ENCODE measurements around the gene PRKAR1B.
A peak's percentile ranks its signal among the peaks of the same experiment; 100 is the strongest.

PRKAR1B gene

GRCh38 chr7:611281-611810 lies 115.7 kb downstream of the PRKAR1B start:
- H3K9ac ChIP-seq (ENCODE audit: low read length), result no peak overlapping the region
- no peaks in the 10 kb centered on the region for H3K36me3 ChIP-seq (ENCODE audit: insufficient read depth, low read length)
- no peak overlapping the region for H3K4me2 ChIP-seq (ENCODE audit: low read length)
- no peak overlapping the region for H3K27ac ChIP-seq (ENCODE audit: low read depth, low read length, poor library complexity, severe bottlenecking)
- no peaks in the 10 kb centered on the region for H4K20me1 ChIP-seq (ENCODE audit: insufficient read depth, low read length)
- H2AFZ ChIP-seq (ENCODE audit: low read length), result no peak overlapping the region
- H3K9me2 ChIP-seq (ENCODE audit: low read depth, low read length), result no peaks in the 10 kb centered on the region
- no peak overlapping the region for H3K4me3 ChIP-seq (ENCODE audit: low read depth, low read length, poor library complexity, severe bottlenecking)
- H3F3A ChIP-seq (ENCODE audit: insufficient read depth, low read length), result no peaks in the 10 kb centered on the region
- peaks cover 15% of the 10 kb centered on the region for H3K4me1 ChIP-seq (ENCODE audit: insufficient read depth, low read length, severe bottlenecking)
- no peaks in the 10 kb centered on the region for H3K27me3 ChIP-seq (ENCODE audit: insufficient read depth, low read length)
- no peaks in the 10 kb centered on the region for H3K9me3 ChIP-seq (ENCODE audit: low read length)
- TF ChIP-seq EZH2 (IDR thresholded peaks at IDR 0.05; ENCODE audit: borderline replicate concordance, low read length), result no peak
- TF ChIP-seq, protein P1, sequence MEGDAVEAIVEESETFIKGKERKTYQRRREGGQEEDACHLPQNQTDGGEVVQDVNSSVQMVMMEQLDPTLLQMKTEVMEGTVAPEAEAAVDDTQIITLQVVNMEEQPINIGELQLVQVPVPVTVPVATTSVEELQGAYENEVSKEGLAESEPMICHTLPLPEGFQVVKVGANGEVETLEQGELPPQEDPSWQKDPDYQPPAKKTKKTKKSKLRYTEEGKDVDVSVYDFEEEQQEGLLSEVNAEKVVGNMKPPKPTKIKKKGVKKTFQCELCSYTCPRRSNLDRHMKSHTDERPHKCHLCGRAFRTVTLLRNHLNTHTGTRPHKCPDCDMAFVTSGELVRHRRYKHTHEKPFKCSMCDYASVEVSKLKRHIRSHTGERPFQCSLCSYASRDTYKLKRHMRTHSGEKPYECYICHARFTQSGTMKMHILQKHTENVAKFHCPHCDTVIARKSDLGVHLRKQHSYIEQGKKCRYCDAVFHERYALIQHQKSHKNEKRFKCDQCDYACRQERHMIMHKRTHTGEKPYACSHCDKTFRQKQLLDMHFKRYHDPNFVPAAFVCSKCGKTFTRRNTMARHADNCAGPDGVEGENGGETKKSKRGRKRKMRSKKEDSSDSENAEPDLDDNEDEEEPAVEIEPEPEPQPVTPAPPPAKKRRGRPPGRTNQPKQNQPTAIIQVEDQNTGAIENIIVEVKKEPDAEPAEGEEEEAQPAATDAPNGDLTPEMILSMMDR (IDR thresholded peaks at IDR 0.05; ENCODE audit: low read length), result no peak
- no peaks in the 10 kb centered on the region for H3K79me2 ChIP-seq (ENCODE audit: insufficient read depth, low read length)

DNA sequence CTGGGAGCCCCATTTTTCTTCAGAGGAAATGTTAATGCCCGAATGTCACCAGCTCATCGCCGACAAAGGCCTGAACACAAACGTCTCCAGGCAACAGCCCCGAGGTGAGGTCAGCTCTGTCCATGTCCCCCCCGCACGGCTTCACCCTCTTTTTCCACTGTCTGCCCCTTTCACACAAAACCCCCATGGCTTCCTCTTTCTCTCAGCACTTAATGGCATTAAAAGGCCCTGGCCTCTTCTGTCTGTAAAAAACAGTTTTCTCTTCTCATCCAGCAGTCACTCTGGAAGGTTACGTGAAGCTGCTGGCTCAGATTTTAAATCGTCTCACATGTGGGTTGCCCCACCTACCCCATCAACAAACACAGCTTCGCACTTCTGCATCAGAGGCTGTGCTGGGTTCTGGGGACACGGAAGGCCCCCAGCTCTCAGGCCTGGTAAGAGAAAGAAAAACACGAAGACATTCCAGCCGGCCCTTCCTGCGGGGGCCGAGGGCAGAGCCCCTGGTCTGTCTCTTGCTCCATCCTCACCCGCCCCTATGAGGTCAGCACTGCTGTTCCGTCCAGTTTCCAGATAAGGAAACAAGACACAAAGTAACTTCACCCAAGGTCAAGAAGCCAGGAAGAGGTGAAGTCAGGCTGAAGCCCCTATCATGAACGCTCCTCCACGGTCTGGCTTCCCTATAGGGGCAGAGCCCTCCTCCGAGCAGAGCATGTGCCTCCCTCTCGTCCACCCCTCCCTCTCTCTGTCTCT lies 116.4 kb downstream of the PRKAR1B start:
- Histone ChIP-seq H3K27me3 (ENCODE audit: insufficient read depth, low read length) (no peaks in the 10 kb centered on the region), H3K9me2 (ENCODE audit: low read depth, low read length) (no peaks in the 10 kb centered on the region), H3K9me3 (ENCODE audit: low read length) (no peaks in the 10 kb centered on the region), H3F3A (ENCODE audit: insufficient read depth, low read length) (no peaks in the 10 kb centered on the region), H3K4me1 (ENCODE audit: insufficient read depth, low read length, severe bottlenecking) (peaks cover 15% of the 10 kb centered on the region), H3K4me2 (ENCODE audit: low read length) (no peak overlapping the region), H4K20me1 (ENCODE audit: insufficient read depth, low read length) (no peaks in the 10 kb centered on the region), H3K4me3 (ENCODE audit: low read depth, low read length, poor library complexity, severe bottlenecking) (no peak overlapping the region), H3K36me3 (ENCODE audit: insufficient read depth, low read length) (0 out of 2 replicates have a peak, but pooled peaks cover 5% of the 10 kb centered on the region), H3K79me2 (ENCODE audit: insufficient read depth, low read length) (no peaks in the 10 kb centered on the region), H2AFZ (ENCODE audit: low read length) (no peak overlapping the region), H3K27ac (ENCODE audit: low read depth, low read length, poor library complexity, severe bottlenecking) (peak overlapping the region; percentile 49), H3K9ac (ENCODE audit: low read length) (no peak overlapping the region)
- no peak for TF ChIP-seq EZH2 (IDR thresholded peaks at IDR 0.05; ENCODE audit: borderline replicate concordance, low read length)
- TF ChIP-seq, protein P1 (IDR thresholded peaks at IDR 0.05; ENCODE audit: low read length), result no peak

GRCh38 chr7:610141-610530 lies 116.9 kb downstream of the PRKAR1B start:
- H3F3A ChIP-seq (ENCODE audit: insufficient read depth, low read length), result no peaks in the 10 kb centered on the region
- peaks cover 8% of the 10 kb centered on the region; the same call in 1 of the 2 replicates for H3K36me3 ChIP-seq (ENCODE audit: insufficient read depth, low read length)
- H3K4me1 ChIP-seq (ENCODE audit: insufficient read depth, low read length, severe bottlenecking), result peaks cover 16% of the 10 kb centered on the region
- no peaks in the 10 kb centered on the region for H3K27me3 ChIP-seq (ENCODE audit: insufficient read depth, low read length)
- no peaks in the 10 kb centered on the region for H3K79me2 ChIP-seq (ENCODE audit: insufficient read depth, low read length)
- no peaks in the 10 kb centered on the region for H3K9me3 ChIP-seq (ENCODE audit: low read length)
- peak overlapping the region; percentile 49 for H3K27ac ChIP-seq (ENCODE audit: low read depth, low read length, poor library complexity, severe bottlenecking)
- TF ChIP-seq, protein P1 (IDR thresholded peaks at IDR 0.05; ENCODE audit: low read length), result no peak
- TF ChIP-seq EZH2 (IDR thresholded peaks at IDR 0.05; ENCODE audit: borderline replicate concordance, low read length), result no peak
- H2AFZ ChIP-seq (ENCODE audit: low read length), result no peak overlapping the region
- no peaks in the 10 kb centered on the region for H3K9me2 ChIP-seq (ENCODE audit: low read depth, low read length)
- H4K20me1 ChIP-seq (ENCODE audit: insufficient read depth, low read length), result no peaks in the 10 kb centered on the region
- no peak overlapping the region for H3K9ac ChIP-seq (ENCODE audit: low read length)
- no peak overlapping the region for H3K4me2 ChIP-seq (ENCODE audit: low read length)
- no peak overlapping the region for H3K4me3 ChIP-seq (ENCODE audit: low read depth, low read length, poor library complexity, severe bottlenecking)

Measured in OCI-LY1 (cell line).